ENCODE results near the gene SLC7A14. TPM values are rescaled to one million over a fixed set of nuclear protein-coding genes. Genes with fewer than 3 reads are reported as not detected.

SLC7A14 gene
- total RNA-seq, 4 donors from 2014 or later: not detected

- no peak overlapping the region for H3K27ac ChIP-seq
- DNase-seq (ENCODE audit: low spot score in 2 of 2): no peak
- H3K4me3 ChIP-seq: no peak overlapping the region
- H3K36me3 ChIP-seq: no peaks in the 10 kb centered on the region
- TF ChIP-seq CTCF (IDR thresholded peaks at IDR 0.05): no peak
- no peak for TF ChIP-seq POLR2A (IDR thresholded peaks at IDR 0.05)
- no peaks in the 10 kb centered on the region for H3K27me3 ChIP-seq
- H3K4me1 ChIP-seq: peaks cover 3% of the 10 kb centered on the region
- WGBS: 83% methylated on average over 6 of the region's 6 CpGs
- no peaks in the 10 kb centered on the region for H3K9me3 ChIP-seq
These were observed 88.4 kb downstream of the SLC7A14 start for GRCh38 chr3:170497207-170498095.

GRCh38 chr3:170496868-170497140, 89.1 kb downstream of the SLC7A14 start:
- no peak for DNase-seq (ENCODE audit: low spot score in 2 of 2)
- H3K9me3 ChIP-seq: no peaks in the 10 kb centered on the region

GRCh38 chr3:170496026-170496867, 89.6 kb downstream of the SLC7A14 start:
- H3K4me3 ChIP-seq: no peak overlapping the region
- no peaks in the 10 kb centered on the region for H3K27me3 ChIP-seq
- 96% methylated on average over 15 of the region's 40 CpGs for WGBS
- DNase-seq (ENCODE audit: low spot score in 2 of 2): no peak
- TF ChIP-seq POLR2A (IDR thresholded peaks at IDR 0.05): no peak
- no peak for TF ChIP-seq POLR2AphosphoS5 (IDR thresholded peaks at IDR 0.05)
- no peak for TF ChIP-seq EP300 (IDR thresholded peaks at IDR 0.05)
- TF ChIP-seq CTCF (IDR thresholded peaks at IDR 0.05): no peak
- no peaks in the 10 kb centered on the region for H3K36me3 ChIP-seq
- H3K27ac ChIP-seq: no peak overlapping the region
- H3K4me1 ChIP-seq: no peaks in the 10 kb centered on the region
- H3K9me3 ChIP-seq: no peaks in the 10 kb centered on the region

More at GRCh38 chr3:170496868-170497140, 89.1 kb downstream of the SLC7A14 start:
- H3K4me1 ChIP-seq: no peaks in the 10 kb centered on the region
- no peak overlapping the region for H3K27ac ChIP-seq
- H3K4me3 ChIP-seq: no peak overlapping the region
- 76% methylated on average over 5 of the region's 6 CpGs for WGBS
- H3K36me3 ChIP-seq: no peaks in the 10 kb centered on the region
- H3K27me3 ChIP-seq: no peaks in the 10 kb centered on the region
- TF ChIP-seq POLR2A (IDR thresholded peaks at IDR 0.05): no peak
- TF ChIP-seq CTCF (IDR thresholded peaks at IDR 0.05): no peak
- no peak for TF ChIP-seq POLR2AphosphoS5 (IDR thresholded peaks at IDR 0.05)
- TF ChIP-seq EP300 (IDR thresholded peaks at IDR 0.05): no peak

- H3K9me3 ChIP-seq: no peaks in the 10 kb centered on the region
- H3K27me3 ChIP-seq: no peaks in the 10 kb centered on the region
- H3K4me1 ChIP-seq: no peaks in the 10 kb centered on the region
- H3K27ac ChIP-seq: no peak overlapping the region
- no peaks in the 10 kb centered on the region for H3K36me3 ChIP-seq
- H3K4me3 ChIP-seq: no peak overlapping the region
- TF ChIP-seq EP300 (IDR thresholded peaks at IDR 0.05) (no peak), CTCF (IDR thresholded peaks at IDR 0.05) (no peak), POLR2A (IDR thresholded peaks at IDR 0.05) (no peak), POLR2AphosphoS5 (IDR thresholded peaks at IDR 0.05) (no peak)
- 93% methylated on average over 4 of the region's 4 CpGs for WGBS
- DNase-seq (ENCODE audit: low spot score in 2 of 2): no peak
These were observed 91.1 kb downstream of the SLC7A14 start for GRCh38 chr3:170494766-170495165.

GRCh38 chr3:170493712-170494182, 92.1 kb downstream of the SLC7A14 start:
- Histone ChIP-seq H3K9me3 (no peaks in the 10 kb centered on the region), H3K4me3 (no peak overlapping the region), H3K27ac (no peak overlapping the region), H3K36me3 (no peaks in the 10 kb centered on the region), H3K4me1 (peaks cover 2% of the 10 kb centered on the region), H3K27me3 (no peaks in the 10 kb centered on the region)
- WGBS: 66% methylated on average over 2 of the region's 2 CpGs
- TF ChIP-seq POLR2AphosphoS5 (IDR thresholded peaks at IDR 0.05): no peak
- DNase-seq (ENCODE audit: low spot score in 2 of 2): no peak
